Panc1 (cell line): ENCODE results near the gene MXD3. TPM values are rescaled to one million over a fixed set of nuclear protein-coding genes. Genes with fewer than 3 reads are reported as not detected.

Experiments used
- ATAC-seq: fragments of 200-7000 bp; cut with Tn5 transposase; 2 replicates; pipeline ENCODE4 v1.9.1; 2020; ENCODE audit warnings: mild to moderate bottlenecking, moderate library complexity
- BruUV-seq: library from RNA; stranded (reverse); fragments of 400-500 nt; replicated peaks from 2 replicates; lab custom pipeline; 2021; lab: Mats Ljungman, UMichigan
- CTCF ChIA-PET: fragments of 300-600 bp; sonication (Branson Sonifier 250); formaldehyde crosslinking; loops from one replicate; lab custom pipeline; 2022; ENCODE audit warnings: antibody characterized with exemption; lab: Charles Lee
- POLR2A ChIA-PET: fragments of 300-600 bp; sonication (Branson Sonifier 250); formaldehyde crosslinking; loops from one replicate; lab custom pipeline; 2022; ENCODE audit warnings: antibody characterized with exemption; lab: Charles Lee
- DNase-seq: peaks from one replicate; pipeline ENCODE4 v3.0.0-alpha.2; 2010; ENCODE audit warnings: low read depth, low spot score
- H3K27ac ChIP-seq: 2 replicates; pipeline ENCODE4 v1.5.1; 2011; ENCODE audit warnings: mild to moderate bottlenecking, low read length, inconsistent platforms
- H3K27me3 ChIP-seq: fragments of 200-500 bp; sonication (Bioruptor generic); 2 replicates; pipeline ENCODE4 v1.6.0; 2014; ENCODE audit warnings: low read length, inconsistent platforms; ENCODE audit not compliant: control insufficient read depth, insufficient read depth
- H3K36me3 ChIP-seq: fragments of 200-500 bp; sonication (Bioruptor generic); 2 replicates; pipeline ENCODE4 v1.5.1; 2014; ENCODE audit warnings: inconsistent platforms, mild to moderate bottlenecking, low read length, moderate library complexity; ENCODE audit not compliant: control insufficient read depth, insufficient read depth
- H3K4me1 ChIP-seq: 2 replicates; pipeline ENCODE4 v1.5.1; 2011; ENCODE audit warnings: inconsistent platforms, mild to moderate bottlenecking, low read length, moderate library complexity; ENCODE audit not compliant: control insufficient read depth, insufficient read depth
- H3K4me3 ChIP-seq, 2 experiments: 2 replicates each; pipeline ENCODE4 v1.5.1; 2011 to 2012; ENCODE audit warnings: low read depth in 2 of 2, low read length in 2 of 2, mild to moderate bottlenecking in 2 of 2, inconsistent platforms in 1 of 2, moderate library complexity in 1 of 2
- H3K9me3 ChIP-seq: fragments of 200-500 bp; sonication (Bioruptor generic); 2 replicates; pipeline ENCODE4 v1.5.1; 2014; ENCODE audit warnings: low read depth, mild to moderate bottlenecking, inconsistent platforms, low read length, moderate library complexity; ENCODE audit not compliant: control insufficient read depth, insufficient read depth
- CTCF ChIP-seq: fragments of 450-650 bp; IDR thresholded peaks from 2 replicates; pipeline ENCODE4 v1.5.1; 2017; ENCODE audit warnings: mild to moderate bottlenecking
- POLR2AphosphoS5 ChIP-seq: IDR thresholded peaks from 2 replicates; pipeline ENCODE4 v1.6.1; 2012; ENCODE audit warnings: mild to moderate bottlenecking, low read depth, low read length, moderate library complexity
- REST ChIP-seq, 2 experiments: IDR thresholded peaks; 2 replicates each; pipeline ENCODE4 v1.6.1; 2011 to 2012; ENCODE audit warnings: low read depth in 2 of 2, control low read depth in 1 of 2, low read length in 1 of 2, mild to moderate bottlenecking in 1 of 2, moderate library complexity in 1 of 2; ENCODE audit not compliant: insufficient read depth in 1 of 2
- SIN3A ChIP-seq: IDR thresholded peaks from 2 replicates; pipeline ENCODE4 v1.6.1; 2012; ENCODE audit warnings: low read depth, mild to moderate bottlenecking, low read length, moderate library complexity, borderline replicate concordance; ENCODE audit not compliant: insufficient read depth
- TCF7L2 ChIP-seq: IDR thresholded peaks from 2 replicates; pipeline ENCODE4 v1.6.1; 2011; ENCODE audit warnings: mild to moderate bottlenecking, low read depth, low read length, inconsistent platforms
- in situ Hi-C: cut with HindIII; loops from 2 replicates; pipeline ENCODE4 v1.10.0; 2016; ENCODE audit warnings: low sequenced_read_pairs, low pct_unique_long_range_greater_than_20kb
- intact Hi-C: fragments of 100-400 bp; cut with micrococcal nuclease; formaldehyde crosslinking; loops from one replicate; pipeline ENCODE4 v1.10.0; 2022; ENCODE audit not compliant: unreplicated experiment
- total RNA-seq: library from RNA; stranded (reverse); gene quantifications from one replicate; pipeline ENCODE4 v1.2.1, GENCODE V29; 2021; ENCODE audit not compliant: unreplicated experiment

The MXD3 gene
- total RNA-seq, 1 experiment from 2014 or later: 12.0 TPM

GRCh38 chr5:177339107-177339638 lies 27.5 kb upstream of the MXD3 start:
- CTCF ChIA-PET: no interaction called here
- no peaks in the 10 kb centered on the region for H3K9me3 ChIP-seq
- peaks cover 14% of the 10 kb centered on the region for H3K36me3 ChIP-seq
- in situ Hi-C loops: no loop called here
- H3K4me3 ChIP-seq: no peak overlapping the region
- POLR2A ChIA-PET: no interaction called here
- no peaks in the 10 kb centered on the region for H3K27me3 ChIP-seq
- no peaks in the 10 kb centered on the region for H3K4me1 ChIP-seq
- ATAC-seq: no peak
- no peak overlapping the region for H3K27ac ChIP-seq
- DNase-seq: no peak
- no peak for TF ChIP-seq CTCF
- TF ChIP-seq SIN3A: no peak
- no peak for TF ChIP-seq POLR2AphosphoS5
- no peak for TF ChIP-seq TCF7L2
- no peak for TF ChIP-seq REST (IDR thresholded peaks at IDR 0.05; ENCODE audit: insufficient read depth in 1 of 2, low read depth in 2 of 2, low read length in 1 of 2)
- BruUV-seq: no TSS peak
- intact Hi-C loops: no loop called here

- ChIA-PET CTCF (interaction anchor here (0.7 kb wide), 1 partner anchor 231 kb away, joined by 3 read pairs; no protein-coding TSS in a partner anchor), POLR2A (no interaction called here)
- Histone ChIP-seq H3K36me3 (peaks cover 14% of the 10 kb centered on the region), H3K9me3 (no peaks in the 10 kb centered on the region), H3K4me1 (no peaks in the 10 kb centered on the region), H3K4me3 (no peak overlapping the region), H3K27me3 (no peaks in the 10 kb centered on the region), H3K27ac (no peak overlapping the region)
- intact Hi-C loops: no loop called here
- ATAC-seq (no peak), DNase-seq (no peak)
- in situ Hi-C loops: no loop called here
- TF ChIP-seq REST (IDR thresholded peaks at IDR 0.05; ENCODE audit: insufficient read depth in 1 of 2, low read depth in 2 of 2, low read length in 1 of 2) (no peak), CTCF (no peak), TCF7L2 (no peak), SIN3A (no peak), POLR2AphosphoS5 (no peak)
- no TSS peak for BruUV-seq
Measured at GRCh38 chr5:177338251-177339106, 26.8 kb upstream of the MXD3 start.
